SKM-1 treated with dmso at 0.1 percent for 144 hours (cell line): Measurements from ENCODE around the gene FGF18.

ENCODE experiments used
- DNase-seq: peaks from one replicate; lab custom pipeline; 2025; ENCODE audit not compliant: unreplicated experiment; lab: John Stamatoyannopoulos, UW

Gene FGF18

DNA sequence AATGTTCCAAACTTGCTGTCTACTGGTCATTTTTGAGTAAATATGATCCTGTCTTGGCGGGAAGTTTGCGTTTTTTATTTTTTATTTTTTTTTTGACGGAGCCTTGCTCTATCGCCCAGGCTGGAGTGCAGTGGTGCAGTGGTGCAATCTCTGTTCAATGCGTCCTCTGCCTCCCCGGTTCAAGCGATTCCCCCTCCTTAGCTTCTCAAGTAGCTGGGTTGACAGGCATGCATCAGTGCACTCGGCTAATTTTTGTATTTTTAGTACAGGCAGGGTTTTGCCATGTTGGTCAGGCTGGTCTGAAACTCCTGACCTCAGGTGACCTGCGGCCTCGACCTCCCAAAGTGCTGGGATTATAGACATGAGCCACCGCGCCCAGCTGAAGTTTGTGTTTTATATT lies 45.4 kb downstream of the FGF18 start:
- no peak for DNase-seq

DNA sequence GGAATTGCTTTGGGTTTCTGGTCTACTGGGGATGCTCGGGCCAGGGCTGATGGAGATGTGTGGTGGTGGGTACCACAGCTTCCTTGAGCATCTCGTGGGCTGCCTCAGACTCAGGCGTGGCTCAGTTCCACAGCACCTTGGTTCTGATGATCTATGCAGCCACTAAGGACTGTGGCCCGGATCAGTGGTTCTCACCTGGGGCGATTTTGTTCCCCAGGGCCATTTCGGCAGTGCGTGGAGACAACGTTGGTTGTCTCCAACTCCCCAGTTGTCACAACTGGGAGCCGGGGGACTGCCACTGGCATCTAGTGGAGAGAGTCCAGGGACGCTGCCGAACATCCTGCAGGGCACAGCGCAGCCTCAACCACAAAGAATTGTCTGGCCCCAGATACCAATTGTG lies 47.7 kb downstream of the FGF18 start:
- no peak for DNase-seq

DNA sequence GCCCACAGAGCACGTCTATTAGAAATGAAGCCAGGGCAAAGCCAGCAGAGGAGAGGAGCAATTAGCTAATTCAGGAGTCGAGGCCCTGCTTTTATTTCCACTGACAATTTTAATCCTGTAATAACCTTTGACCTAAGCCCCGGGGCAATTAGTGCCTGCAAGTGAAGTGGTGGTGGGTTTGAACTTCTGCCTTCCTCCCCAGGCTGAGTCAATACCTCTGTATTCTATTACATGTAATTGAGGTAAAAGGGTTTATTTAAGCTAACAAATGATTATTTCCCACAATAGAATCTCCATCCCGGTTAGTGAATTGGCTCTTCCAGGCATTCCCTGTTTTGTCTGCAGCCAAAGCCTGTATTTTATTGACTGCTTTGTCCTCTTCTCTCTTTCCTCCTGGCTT lies 49.9 kb downstream of the FGF18 start:
- no peak for DNase-seq

DNA sequence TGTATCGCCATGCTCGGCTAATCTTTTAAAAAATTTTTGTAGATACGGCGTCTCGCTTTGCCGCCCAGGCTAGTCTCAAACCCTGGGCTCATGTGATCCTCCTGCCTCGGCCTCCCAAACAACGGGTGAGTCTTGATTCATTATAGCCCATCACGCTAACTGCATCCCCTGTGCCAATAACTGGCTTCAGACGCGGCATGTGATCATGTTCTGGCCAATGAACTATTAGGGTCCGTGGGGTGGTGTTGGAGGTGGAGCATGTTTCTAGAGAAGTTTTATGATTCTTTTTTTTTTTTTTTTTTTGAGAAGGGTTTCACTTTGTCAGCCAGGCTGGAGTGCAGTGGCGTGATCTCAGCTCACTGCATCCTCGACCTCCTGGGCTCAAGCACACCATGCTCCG lies 51.0 kb downstream of the FGF18 start:
- DNase-seq = no peak

DNA sequence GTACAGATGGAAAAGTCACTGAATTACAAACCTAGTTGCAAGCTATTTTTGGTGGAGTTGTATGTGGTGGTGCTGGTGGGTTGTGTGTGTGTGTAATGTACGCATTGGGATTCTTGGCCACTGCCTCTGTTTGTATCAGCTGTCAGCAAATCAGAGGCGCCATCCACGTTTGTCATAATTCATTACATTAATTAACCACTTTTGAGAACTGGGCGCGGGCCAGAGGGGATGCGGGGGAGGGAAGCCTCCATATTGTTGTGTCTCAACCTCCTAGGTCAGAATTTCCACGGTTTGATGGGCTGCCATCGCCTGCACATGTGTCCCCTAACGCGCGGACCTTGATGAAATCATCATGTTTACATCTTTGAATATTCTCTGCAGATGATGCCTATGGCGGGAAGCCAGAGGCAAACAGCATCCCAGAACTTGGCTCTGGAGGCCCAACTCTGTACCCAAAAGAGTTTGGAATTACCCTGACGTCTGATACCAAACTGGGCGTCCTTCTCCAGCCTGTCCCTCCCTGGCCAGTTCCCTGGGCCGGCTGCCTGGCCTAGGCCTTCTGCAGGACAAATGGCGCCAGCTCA lies 54.9 kb downstream of the FGF18 start:
- DNase-seq = no peak

DNA sequence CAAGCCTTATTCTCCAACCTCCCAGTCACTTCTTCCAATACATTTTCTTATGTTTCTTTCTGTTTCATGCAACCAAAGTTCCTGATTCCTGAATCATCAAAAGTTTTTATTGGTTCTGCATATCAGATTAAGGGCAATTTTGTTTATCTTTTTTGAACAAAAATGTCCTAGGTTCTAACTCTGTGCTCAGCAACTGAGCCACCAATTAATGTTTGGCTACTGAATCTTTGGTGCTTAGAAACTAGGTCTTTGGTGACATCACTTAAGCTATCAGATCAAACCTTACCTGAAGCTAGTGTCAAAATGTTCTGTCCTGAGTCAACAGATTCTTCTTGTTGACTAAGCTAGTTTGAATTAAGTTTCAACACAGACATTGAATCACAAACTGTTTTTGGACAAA lies 56.1 kb downstream of the FGF18 start:
- no peak for DNase-seq

DNA sequence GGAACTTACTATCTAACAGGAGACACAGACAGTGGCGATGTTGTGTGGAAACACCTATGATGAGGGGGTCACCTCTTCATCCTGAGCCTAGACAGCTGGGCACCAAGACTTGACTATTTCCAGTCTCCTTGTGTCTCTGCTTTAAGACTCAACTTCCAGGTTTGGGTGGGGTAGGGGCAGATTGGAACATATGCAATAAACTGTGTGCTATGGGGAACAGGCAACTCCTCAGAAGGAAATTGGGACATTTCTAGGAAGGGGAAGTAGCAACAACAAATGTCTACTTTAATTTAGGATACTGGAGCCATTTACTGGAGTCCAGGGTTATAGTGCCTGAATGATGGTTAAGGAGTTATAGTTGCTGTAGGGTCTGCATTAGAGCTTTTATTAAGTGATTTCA lies 57.3 kb downstream of the FGF18 start:
- peak; percentile 36 for DNase-seq

DNA sequence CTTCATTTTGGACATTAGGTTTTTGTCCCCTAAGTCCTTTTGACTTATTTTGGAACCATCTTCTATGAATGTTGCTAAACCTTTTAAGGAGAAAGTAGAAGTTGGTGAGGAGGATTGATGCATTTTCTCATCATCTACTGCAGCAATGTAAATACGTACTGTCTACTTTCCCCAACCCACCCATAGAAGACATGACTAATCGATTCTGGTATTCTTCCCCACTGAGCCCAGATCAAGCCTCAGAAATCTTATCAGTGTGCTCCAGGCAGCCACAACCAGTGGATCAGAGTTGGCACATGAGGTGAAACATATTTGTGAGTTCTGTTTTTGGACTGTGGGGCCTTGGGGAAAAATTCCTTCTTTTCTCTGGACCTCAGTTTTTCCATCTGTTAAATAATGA lies 57.7 kb downstream of the FGF18 start:
- no peak for DNase-seq

DNA sequence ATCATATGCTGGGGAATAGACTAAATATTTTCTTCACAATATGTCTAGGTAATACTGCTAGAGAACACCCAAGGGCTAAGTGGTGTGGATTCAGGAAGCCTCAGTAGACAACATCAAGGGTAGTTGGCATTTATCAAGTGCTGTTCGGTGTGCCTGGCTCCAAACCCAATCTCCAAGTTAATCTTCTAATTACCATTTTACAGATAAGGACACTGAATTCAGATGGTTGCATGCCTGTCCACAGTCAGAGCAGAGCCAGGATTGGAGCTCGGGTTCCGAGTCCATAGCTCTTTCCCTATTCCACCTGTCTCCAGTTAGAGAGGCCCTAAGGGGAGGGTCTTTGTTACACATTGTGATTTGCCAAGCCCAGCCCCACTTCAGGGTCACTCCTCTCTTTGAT lies 58.2 kb downstream of the FGF18 start:
- no peak for DNase-seq

DNA sequence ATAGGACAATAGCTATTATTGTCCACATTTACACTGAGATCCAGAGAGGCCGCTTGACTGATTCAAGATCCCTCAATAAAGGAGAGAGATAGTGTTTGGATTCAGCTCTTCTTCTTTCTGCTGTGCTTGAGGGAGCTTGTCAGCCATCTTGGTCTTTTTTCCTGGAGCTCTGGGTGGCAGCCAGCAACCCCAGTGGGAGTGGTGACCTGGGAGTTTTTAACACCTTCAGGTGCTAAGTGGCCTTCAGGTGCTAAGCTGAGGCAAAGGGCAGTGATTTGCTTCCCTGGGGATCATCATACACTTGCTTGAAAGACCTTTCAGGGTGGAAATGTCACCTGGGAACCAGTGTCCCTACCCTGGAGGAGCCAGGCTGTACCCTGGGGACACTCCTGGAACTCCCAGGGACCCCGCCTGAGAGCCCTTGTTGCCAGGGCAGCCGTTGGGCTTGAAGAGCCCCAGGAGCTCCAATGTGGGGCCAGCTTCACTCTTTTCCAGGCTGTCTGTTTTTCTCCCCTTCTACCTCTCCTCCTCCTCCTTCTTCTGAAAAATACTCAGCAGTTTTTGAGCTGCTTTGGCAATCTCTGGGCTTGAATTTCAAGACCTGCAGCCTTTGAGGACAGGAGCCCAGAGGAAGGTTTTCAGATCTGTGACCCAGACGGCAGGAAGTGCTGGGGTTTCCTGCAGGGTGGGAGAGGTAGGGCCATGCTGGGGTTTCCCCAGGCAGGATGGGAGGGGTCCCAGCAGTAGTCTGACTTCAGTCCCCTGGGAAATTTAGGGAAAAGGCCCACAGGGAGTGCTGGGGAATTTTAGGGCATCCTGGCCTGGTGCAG lies 59.7 kb downstream of the FGF18 start:
- DNase-seq = no peak

DNA sequence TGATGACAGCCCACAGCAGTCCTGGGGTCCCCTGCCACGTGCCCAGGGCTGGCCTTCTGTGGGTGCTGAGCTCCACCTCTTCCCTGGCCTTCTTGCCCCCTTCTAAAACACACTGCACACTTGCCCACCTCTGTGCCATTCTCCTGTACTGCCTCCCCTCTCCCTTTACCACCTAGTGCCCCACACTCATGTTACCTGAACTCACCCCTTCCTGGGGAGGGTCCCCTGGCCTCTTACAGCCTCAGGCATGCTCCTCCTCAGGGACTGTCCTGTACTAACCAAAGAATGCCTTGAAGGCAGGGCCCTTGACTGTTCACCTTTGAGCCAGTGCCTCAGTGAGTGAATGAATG lies 60.3 kb downstream of the FGF18 start:
- DNase-seq = no peak

DNA sequence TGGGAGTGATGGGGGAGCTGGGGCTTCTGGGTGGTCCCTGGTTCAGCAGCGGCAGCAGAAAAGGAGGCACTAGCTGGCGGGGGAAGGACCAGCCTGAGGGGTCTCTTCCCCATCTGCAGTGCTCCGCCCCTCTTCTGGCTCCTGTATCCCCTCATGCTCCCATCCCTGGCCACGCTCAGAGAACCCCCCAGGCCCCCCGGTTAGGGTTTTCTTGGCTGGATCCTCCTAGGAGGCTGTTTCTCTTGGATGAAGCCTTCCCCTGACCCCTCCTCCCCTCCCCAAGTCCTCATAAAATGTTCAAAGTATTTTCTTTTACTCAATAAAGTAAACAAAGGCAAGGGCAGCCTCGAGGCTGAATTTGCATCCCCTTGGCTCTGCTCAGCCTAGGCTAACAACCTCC lies 60.8 kb downstream of the FGF18 start:
- no peak for DNase-seq

DNA sequence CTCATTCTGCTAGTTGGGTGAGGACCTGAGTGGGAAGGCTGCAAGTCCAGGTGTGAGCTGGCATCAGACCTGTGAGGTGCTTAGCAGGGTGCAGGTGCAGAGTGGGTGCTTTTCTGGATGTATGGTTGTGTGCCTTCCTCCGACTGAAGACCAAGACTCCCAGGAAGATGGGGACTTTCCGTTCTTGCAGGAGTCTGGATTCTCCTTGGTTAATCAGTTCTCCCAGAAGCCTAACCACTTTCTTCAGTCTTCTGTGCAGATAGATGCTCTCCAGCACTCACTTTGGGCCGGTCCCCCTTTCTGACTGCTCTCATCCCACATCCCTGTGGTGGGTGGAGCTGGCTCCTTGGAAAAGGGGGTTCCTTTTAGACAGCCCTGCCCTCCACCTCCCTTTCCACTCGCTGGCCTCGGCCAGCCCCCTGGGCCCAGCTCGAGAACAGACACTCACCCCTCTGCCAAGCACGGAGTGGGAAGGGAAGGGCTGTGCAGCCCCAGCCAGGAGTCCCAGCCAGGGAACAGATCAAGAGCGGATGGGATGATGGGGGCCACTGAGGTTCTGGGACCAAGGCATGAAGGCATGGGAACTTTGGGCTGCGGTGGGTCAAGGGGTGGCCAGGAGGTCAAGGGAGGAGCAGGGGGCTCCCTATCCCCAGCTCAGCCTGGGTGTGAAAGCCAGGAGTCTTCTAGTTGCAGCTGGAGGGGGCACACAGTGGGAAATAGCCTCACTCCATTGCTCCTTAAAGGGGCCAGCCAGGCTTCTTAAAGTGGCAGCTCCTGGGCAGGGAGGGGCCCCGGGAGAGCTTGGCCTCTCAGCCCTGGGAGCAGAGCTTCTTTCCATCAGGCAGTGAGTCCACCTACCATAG lies 62.4 kb downstream of the FGF18 start:
- DNase-seq = no peak

DNA sequence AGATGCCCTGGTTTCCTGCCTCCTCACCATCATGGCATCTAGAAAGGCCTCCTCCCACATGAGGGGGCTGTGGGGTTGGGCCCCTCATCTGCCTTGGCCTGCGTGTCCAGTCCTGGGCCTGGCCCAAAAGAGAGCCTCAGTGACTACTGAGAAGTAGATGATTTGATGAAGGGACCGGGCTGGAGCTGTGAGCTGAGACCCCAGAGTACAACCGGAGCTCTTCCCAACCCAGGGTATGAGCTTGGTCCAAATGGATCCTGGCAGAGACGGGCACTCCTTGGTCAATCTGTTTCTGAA lies 62.9 kb downstream of the FGF18 start:
- no peak for DNase-seq

DNA sequence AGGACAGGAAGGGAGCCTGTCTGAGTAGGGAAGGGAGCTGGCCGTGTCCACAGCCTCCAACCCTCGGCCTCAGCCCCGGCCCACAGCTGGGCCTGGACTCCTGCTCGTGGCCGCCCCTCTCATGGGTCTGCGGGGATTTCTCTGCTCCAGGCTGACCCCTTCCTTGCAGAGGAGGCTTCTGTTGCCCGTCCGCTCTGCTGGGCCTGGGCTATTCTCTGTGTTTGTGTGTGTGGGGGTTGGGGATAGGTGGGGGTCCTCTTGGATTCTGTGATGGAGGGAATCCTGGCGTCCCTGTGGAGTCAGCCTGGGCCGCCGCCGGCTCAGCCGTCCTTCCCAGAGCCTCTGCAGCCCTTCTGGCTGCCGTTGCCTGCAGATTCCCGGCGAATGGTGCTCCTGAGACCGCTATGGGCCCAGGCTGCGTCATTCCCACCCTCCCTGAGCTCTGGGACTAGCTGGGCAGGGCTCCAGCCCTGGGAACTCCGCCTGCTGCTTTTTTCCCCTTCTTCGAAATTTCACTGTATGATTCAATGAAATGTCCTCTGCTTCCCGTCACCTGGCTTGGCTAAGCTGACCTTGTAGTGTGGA lies 64.2 kb downstream of the FGF18 start:
- DNase-seq = no peak

DNA sequence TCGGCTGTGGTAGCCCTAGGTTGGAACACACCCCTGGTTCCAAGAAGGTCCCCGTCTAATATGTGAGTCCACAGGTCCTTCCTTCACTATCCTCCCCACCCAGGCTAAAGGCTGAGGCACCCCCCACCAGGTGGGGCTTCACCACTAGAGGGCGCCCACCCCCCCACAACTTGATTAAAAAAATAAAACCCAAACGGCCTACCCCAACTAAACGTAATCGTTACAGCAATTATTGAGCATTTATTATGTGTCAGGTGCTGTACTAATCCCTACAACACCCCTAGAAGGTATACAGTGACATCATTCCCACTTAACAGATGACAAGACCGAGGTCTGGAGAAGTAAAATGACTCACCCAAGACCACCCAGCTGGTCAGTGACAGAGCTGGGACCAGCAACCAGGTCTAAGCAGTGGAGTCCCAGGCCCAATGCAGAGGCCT lies 65.0 kb downstream of the FGF18 start:
- DNase-seq = peak; percentile 3

DNA sequence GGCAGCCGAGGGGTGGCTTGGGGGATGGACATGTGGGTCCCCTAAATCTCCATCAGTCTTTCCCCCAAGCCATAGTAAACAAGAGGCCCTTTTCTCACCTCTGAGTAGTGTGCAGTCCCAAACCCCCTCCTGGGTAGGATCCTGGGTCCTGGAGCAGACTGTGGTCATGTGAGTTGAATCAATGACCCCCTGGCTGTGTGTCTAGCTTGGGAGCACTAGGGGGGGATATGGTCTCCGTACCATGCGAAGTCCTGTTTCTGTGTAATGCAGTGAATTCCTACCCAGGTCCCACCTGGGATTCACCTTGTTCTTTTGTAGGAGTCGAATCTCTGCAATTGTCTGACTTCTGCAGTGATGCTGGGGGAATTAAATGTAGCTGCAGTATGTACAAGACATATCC lies 66.2 kb downstream of the FGF18 start:
- DNase-seq = no peak

DNA sequence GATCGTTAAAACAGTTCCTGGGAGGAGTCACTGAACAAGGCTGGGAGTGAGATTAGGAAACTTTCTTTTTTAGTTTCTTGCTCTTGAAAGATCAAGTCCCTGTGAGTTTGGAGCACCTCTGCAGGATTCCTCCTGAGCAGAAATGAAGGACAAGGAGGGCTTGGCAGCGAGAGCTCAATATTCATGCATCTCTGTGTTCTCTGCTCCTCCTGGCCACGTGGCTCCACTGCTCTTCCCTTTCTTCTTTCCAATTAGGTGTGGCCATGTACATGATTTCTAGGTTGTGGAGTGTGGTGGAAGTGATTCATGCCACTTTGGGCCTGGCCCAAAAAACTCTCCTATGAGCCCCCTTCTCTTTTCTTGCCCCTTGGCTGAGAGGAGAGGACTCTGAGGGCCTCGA lies 67.2 kb downstream of the FGF18 start:
- DNase-seq = no peak

DNA sequence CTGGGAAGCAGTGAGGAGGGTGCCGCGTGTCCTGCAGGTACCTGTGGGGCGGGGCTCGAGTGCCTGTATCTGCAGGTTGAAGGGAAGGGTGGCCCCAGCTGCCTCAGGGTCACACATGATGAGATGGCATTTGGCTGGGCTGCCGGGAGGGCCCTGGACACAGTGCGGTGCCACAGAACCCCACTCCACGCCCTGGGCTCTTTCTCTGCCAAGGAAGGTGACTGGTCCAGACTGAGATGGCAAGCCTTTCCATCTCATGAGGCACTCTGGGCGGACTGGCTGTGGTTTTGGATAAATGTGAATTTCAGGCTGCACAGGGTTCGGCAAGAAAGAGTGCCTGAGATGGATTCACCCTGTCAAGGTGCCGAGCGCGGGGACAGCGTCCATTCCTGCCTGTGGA lies 69.4 kb downstream of the FGF18 start:
- no peak for DNase-seq

DNA sequence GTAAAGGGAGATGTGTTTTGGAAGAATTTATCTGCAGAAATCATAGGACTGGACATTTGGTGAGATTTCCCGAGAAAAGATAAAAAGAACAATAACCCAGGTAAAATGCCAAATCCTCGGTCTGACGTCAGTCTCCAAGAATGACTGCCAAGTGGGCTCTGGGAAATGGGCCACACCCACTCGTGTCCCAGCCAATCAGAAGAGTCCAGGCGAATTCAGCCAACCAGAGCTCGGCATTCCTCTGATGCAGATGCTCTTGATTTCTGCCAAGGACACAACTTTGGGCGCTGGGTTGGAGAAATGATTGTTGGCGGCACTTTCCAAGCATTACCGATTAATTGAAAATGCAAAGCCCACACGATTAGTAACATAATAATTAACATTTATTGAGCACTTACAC lies 73.3 kb downstream of the FGF18 start:
- DNase-seq = no peak

DNA sequence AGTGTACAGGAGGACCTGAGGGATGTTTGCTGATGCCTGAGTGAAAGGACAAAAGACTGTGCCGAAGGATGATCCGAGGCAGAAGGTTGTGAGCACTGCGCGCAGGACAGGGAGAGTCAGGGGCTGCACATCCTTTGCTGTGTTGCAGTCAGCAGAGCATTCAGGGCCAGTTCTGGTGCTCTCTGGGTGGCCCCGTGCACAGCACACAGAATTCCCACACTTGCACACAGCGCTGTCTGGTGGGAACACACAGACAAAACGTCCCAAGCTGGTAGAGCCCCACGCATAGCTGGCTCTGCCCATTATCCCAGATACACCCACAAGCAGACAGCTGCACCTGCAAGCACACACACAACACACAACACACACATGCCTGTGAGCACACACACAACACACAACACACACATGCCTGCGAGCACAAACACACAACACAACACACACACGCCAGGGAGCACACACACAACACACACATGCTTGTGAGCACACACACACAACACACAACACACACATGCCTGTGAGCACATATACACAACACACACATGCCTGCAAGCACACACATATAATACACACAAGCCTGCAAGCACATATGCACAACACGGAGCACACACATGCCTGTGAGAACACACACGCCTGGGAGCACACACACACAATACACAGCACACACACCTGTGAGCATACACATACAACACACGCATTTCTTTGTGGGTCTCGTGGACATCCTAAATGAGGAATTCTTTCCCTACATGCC lies 74.4 kb downstream of the FGF18 start:
- DNase-seq = no peak
